ENCODE data around the gene SLU7.

- TF ChIP-seq CTCF (IDR thresholded peaks at IDR 0.05) (peak in 1 of 4 experiments; percentile 31), POLR2A (IDR thresholded peaks at IDR 0.05) (no peak), EP300 (IDR thresholded peaks at IDR 0.05) (no peak)
Measured at GRCh38 chr5:160390787-160391696, 27.8 kb downstream of the SLU7 start.
